Inferior parietal cortex (tissue), 1 donor: ENCODE data around the gene XIAP.
"Not testable (repeated sequence)": the region's sequence is repeated elsewhere in the genome, so short reads cannot be mapped to it uniquely, and the experiment has no call there.

Source experiments
- DNase-seq: peaks from one replicate; pipeline ENCODE4 v3.0.0-alpha.2; 2016; ENCODE audit errors: extremely low spot score

Gene XIAP

GRCh38 chrX:123859846-123860838 is at the start of gene XIAP:
Gene XIAP, plus strand, starts transcription at chrX:123860053. Its CDS starts 25,610 bp downstream, at chrX:123885663.
- peak; percentile 55 for DNase-seq

GRCh38 chrX:123814343-123814742 is 45.5 kb upstream of the XIAP start:
- no peak for DNase-seq

- DNase-seq, result not testable (repeated sequence)
Observed at GRCh38 chrX:123814934-123815394, 44.9 kb upstream of the XIAP start.

GRCh38 chrX:123817288-123817894 is 42.5 kb upstream of the XIAP start:
- DNase-seq, result no peak

GRCh38 chrX:123818243-123818642 is 41.6 kb upstream of the XIAP start:
- no peak for DNase-seq

- DNase-seq, result no peak
Observed at GRCh38 chrX:123822965-123823364, 36.9 kb upstream of the XIAP start.

GRCh38 chrX:123830309-123830708 is 29.5 kb upstream of the XIAP start:
- DNase-seq, result no peak

- DNase-seq, result peak; percentile 63
Observed at GRCh38 chrX:123833387-123833786, 26.5 kb upstream of the XIAP start.

GRCh38 chrX:123834116-123834515 is 25.7 kb upstream of the XIAP start:
- DNase-seq, result no peak

GRCh38 chrX:123835661-123836371 is 24.0 kb upstream of the XIAP start:
- no peak for DNase-seq

DNA sequence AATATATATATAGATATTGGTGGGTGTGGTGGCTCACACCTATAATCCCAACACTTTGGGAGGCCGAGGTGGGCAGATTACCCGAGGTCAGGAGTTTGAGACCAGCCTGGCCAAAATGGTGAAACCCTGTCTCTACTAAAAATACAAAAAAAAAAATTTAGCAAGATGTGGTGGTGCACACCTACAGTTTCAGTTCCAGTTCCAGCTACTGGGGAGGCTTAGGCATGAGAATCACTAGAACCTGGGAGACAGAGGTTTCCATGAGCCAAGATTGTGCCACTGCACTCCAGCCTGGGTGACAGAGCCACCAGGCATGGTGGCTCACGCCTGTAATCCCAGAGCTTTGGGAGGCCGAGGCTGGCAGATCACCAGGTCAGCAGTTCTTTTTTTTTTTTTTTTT is 14.7 kb upstream of the XIAP start:
- not testable (repeated sequence) for DNase-seq

- DNase-seq, result no peak
Observed at GRCh38 chrX:123846577-123847038, 13.2 kb upstream of the XIAP start.

DNA sequence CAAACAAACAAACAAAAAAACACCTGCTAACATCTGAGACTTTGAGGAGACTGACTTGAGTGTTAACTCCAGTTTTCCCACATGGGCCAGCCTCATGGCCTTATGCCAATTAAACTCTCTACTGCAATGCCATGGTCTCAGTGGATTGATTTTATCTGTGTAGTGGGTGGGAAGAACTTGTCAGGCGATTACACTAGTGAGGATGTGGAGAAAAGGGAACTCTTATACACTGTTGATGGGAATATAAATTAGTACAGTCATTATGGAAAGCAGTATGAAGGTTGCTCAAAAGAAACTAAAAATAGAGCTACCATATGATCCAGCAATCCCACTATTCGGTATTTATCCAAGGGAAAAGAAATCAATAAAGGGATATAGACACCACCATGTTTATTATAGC is 12.8 kb upstream of the XIAP start:
- DNase-seq, result no peak

- no peak for DNase-seq
Observed at GRCh38 chrX:123849096-123849495, 10.8 kb upstream of the XIAP start.

DNA sequence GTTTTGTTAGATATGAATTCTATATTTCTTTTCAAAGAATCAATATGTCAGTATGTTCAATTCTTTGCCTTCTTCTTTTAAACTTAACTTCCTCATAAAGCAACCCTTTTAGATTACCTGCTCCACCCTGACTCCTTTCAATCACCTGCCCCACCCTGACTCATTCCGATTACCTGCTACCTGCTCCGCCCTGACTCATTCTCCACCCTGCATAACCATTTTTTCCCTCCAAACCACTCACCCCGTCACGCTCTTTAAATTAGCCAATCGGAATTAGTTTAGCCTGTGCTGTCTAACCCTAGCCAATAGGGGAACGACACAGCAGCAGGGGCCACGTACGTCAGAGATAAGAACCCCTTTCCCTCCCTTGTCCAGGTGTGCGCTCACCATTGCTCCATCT is 9.9 kb upstream of the XIAP start:
- DNase-seq, result not testable (repeated sequence)

DNA sequence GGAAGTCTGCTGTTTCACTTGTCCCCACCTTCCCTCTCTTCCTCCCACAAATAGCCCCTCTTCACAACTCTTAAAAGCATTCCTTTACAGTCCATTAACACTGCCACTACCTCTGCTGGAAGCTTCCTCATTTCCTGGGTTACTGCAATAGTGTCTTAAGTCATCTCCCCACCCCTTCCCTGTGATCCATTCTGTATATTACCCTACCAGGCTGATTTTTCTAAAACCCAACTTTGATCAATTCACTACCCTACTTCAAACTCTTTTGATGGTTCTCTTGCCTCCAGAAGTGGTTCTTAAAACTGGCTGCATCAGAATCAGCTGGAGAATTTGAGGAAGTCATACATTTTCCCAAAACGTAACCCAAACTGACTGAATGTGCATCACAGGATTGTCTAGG is 8.8 kb upstream of the XIAP start:
- DNase-seq, result no peak

GRCh38 chrX:123854329-123854728 is 5.5 kb upstream of the XIAP start:
- no peak for DNase-seq

DNA sequence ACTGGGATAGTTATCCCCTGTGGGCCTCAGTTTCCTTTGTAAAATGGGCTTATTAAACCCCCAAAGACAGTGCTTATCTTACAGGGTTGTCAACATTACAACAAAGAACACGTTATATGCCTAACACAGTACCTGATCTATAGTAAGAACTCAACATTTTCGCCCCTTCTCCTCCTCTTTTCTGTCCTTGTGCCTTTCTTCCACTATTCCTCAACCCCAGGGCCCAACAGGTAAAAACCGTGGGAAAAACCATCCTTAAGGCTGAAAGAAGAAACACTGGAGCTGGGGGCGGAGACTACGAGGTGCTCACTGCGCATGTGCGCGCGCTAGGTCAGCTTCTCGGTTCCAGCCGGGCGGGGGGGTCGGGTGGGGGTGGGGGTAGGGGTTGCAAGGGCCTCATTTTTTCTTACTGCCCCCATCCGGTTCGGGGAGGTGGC is 426 bp upstream of the XIAP start:
- peak; percentile 74 for DNase-seq

- DNase-seq, result peak; percentile 21
Observed at GRCh38 chrX:123860983-123861382, 1.1 kb downstream of the XIAP start.

GRCh38 chrX:123869488-123869887 is 9.6 kb downstream of the XIAP start:
- no peak for DNase-seq

DNA sequence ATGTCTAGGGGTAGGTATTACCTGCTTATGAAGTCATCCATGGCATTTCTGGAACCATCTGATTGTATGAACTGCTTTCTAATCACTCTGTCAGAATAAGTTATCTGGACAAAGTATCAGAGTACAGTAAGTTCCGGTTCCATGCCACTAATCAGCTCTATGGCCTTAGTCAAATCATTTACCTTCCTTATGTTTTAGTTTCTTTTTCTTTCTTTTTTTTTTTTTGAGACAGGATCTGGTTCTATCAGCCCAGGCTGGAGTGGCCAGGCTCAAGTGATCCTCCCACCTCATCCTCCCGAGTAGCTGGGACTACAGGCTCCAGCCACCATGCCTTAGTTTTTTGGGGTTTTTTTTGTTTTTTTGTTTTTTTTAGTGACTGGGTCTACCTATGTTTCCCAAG is 11.5 kb downstream of the XIAP start:
- no peak for DNase-seq

GRCh38 chrX:123873956-123874355 is 14.1 kb downstream of the XIAP start:
- DNase-seq, result no peak
